Measurements from ENCODE around the gene SMIM17.

The SMIM17 gene

GRCh38 chr19:56637976-56638555, 4.9 kb upstream of the SMIM17 start:
- Histone ChIP-seq H3K9me2 (ENCODE audit: low read depth, low read length) (no peaks in the 10 kb centered on the region), H3K36me3 (ENCODE audit: insufficient read depth, low read length) (no peaks in the 10 kb centered on the region), H3K4me1 (ENCODE audit: insufficient read depth, low read length, severe bottlenecking) (no peaks in the 10 kb centered on the region), H3F3A (ENCODE audit: insufficient read depth, low read length) (no peaks in the 10 kb centered on the region), H2AFZ (ENCODE audit: low read length) (no peak overlapping the region), H3K9ac (ENCODE audit: low read length) (no peak overlapping the region), H3K4me3 (ENCODE audit: low read depth, low read length, poor library complexity, severe bottlenecking) (no peak overlapping the region), H3K27me3 (ENCODE audit: insufficient read depth, low read length) (no peaks in the 10 kb centered on the region), H3K79me2 (ENCODE audit: insufficient read depth, low read length) (no peaks in the 10 kb centered on the region), H3K9me3 (ENCODE audit: low read length) (peaks cover 6% of the 10 kb centered on the region; the same call in 1 of the 2 replicates), H4K20me1 (ENCODE audit: insufficient read depth, low read length) (no peaks in the 10 kb centered on the region), H3K4me2 (ENCODE audit: low read length) (no peak overlapping the region), H3K27ac (ENCODE audit: low read depth, low read length, poor library complexity, severe bottlenecking) (no peak overlapping the region)
- no peak for TF ChIP-seq CTCF (IDR thresholded peaks at IDR 0.05; ENCODE audit: low read length)
- TF ChIP-seq EZH2 (IDR thresholded peaks at IDR 0.05; ENCODE audit: borderline replicate concordance, low read length), result no peak

- H3K4me1 ChIP-seq (ENCODE audit: insufficient read depth, low read length, severe bottlenecking), result no peaks in the 10 kb centered on the region
- H3F3A ChIP-seq (ENCODE audit: insufficient read depth, low read length), result no peaks in the 10 kb centered on the region
- H2AFZ ChIP-seq (ENCODE audit: low read length), result no peak overlapping the region
- no peak for TF ChIP-seq CTCF (IDR thresholded peaks at IDR 0.05; ENCODE audit: low read length)
- TF ChIP-seq EZH2 (IDR thresholded peaks at IDR 0.05; ENCODE audit: borderline replicate concordance, low read length), result no peak
- H3K4me2 ChIP-seq (ENCODE audit: low read length), result no peak overlapping the region
- no peak overlapping the region for H3K27ac ChIP-seq (ENCODE audit: low read depth, low read length, poor library complexity, severe bottlenecking)
- H3K27me3 ChIP-seq (ENCODE audit: insufficient read depth, low read length), result no peaks in the 10 kb centered on the region
- H3K36me3 ChIP-seq (ENCODE audit: insufficient read depth, low read length), result no peaks in the 10 kb centered on the region
- peaks cover 3% of the 10 kb centered on the region; the same call in 1 of the 2 replicates for H3K9me3 ChIP-seq (ENCODE audit: low read length)
- H4K20me1 ChIP-seq (ENCODE audit: insufficient read depth, low read length), result no peaks in the 10 kb centered on the region
- no peak overlapping the region for H3K9ac ChIP-seq (ENCODE audit: low read length)
- H3K4me3 ChIP-seq (ENCODE audit: low read depth, low read length, poor library complexity, severe bottlenecking), result no peak overlapping the region
- no peaks in the 10 kb centered on the region for H3K9me2 ChIP-seq (ENCODE audit: low read depth, low read length)
- H3K79me2 ChIP-seq (ENCODE audit: insufficient read depth, low read length), result no peaks in the 10 kb centered on the region
Observed at GRCh38 chr19:56639217-56639616, 3.7 kb upstream of the SMIM17 start.

DNA sequence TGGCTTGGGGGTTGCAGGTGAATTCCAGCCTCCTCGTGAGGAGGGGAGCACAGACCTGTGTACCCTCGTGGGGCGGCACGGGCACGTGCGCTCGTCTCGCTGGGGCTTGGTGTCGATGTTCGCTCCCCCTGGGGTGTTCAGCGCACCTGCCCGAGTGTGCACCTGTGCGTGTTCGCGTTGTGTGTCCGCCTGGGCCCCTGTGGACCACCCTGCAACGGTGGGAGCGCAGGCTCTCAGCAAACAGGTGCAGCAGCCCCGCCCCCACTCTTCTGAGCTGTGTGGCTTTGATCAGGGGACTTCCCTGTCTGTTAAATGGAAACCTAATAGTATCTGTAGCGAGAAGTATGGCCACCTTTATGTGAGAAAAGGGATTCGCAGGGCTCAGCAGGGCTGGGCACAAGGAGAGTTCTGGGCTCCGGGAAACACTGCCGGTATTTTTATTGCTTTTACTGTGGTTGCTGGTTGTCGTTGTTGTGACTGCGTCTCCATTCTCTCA, 549 bp downstream of the SMIM17 start:
- H3K36me3 ChIP-seq (ENCODE audit: insufficient read depth, low read length), result no peaks in the 10 kb centered on the region
- TF ChIP-seq EZH2 (IDR thresholded peaks at IDR 0.05; ENCODE audit: borderline replicate concordance, low read length), result no peak
- TF ChIP-seq CTCF (IDR thresholded peaks at IDR 0.05; ENCODE audit: low read length), result no peak

More for the DNA sequence above, 549 bp downstream of the SMIM17 start:
- no peak overlapping the region for H3K4me3 ChIP-seq (ENCODE audit: low read depth, low read length, poor library complexity, severe bottlenecking)
- H3K9me2 ChIP-seq (ENCODE audit: low read depth, low read length), result no peaks in the 10 kb centered on the region
- no peak overlapping the region for H3K9ac ChIP-seq (ENCODE audit: low read length)
- no peak overlapping the region for H2AFZ ChIP-seq (ENCODE audit: low read length)
- H3K4me1 ChIP-seq (ENCODE audit: insufficient read depth, low read length, severe bottlenecking), result no peaks in the 10 kb centered on the region
- H3K79me2 ChIP-seq (ENCODE audit: insufficient read depth, low read length), result no peaks in the 10 kb centered on the region
- no peaks in the 10 kb centered on the region for H4K20me1 ChIP-seq (ENCODE audit: insufficient read depth, low read length)
- no peaks in the 10 kb centered on the region for H3F3A ChIP-seq (ENCODE audit: insufficient read depth, low read length)
- no peaks in the 10 kb centered on the region for H3K9me3 ChIP-seq (ENCODE audit: low read length)
- no peak overlapping the region for H3K4me2 ChIP-seq (ENCODE audit: low read length)
- H3K27me3 ChIP-seq (ENCODE audit: insufficient read depth, low read length), result no peaks in the 10 kb centered on the region
- H3K27ac ChIP-seq (ENCODE audit: low read depth, low read length, poor library complexity, severe bottlenecking), result no peak overlapping the region

Data from OCI-LY1 (cell line).